SK-N-SH treated with all-trans-retinoic acid at 6 μM for 48 hours (cell line): ENCODE measurements around the gene ZNF664.

ENCODE experiments used
- ATAC-seq: fragments of 200-7000 bp; cut with Tn5 transposase; 3 replicates; pipeline ENCODE4 v1.9.1; 2020; ENCODE audit warnings: mild to moderate bottlenecking, moderate library complexity
- ARNTL ChIP-seq: fragments of 450-650 bp; formaldehyde crosslinking; IDR thresholded peaks from 2 replicates; pipeline ENCODE4 v1.5.0; 2020; ENCODE audit warnings: low read depth, mild to moderate bottlenecking, moderate library complexity, borderline replicate concordance
- BACH2 ChIP-seq: fragments of 250-450 bp; sonication (Bioruptor Pico); IDR thresholded peaks from 2 replicates; pipeline ENCODE4 v1.9.0; 2021; ENCODE audit warnings: mild to moderate bottlenecking, borderline replicate concordance
- ESRRG ChIP-seq: fragments of 250-450 bp; sonication (Bioruptor Pico); IDR thresholded peaks from 2 replicates; pipeline ENCODE4 v1.6.1; 2021; ENCODE audit warnings: mild to moderate bottlenecking
- GLIS3 ChIP-seq: fragments of 250-450 bp; sonication (Bioruptor Pico); IDR thresholded peaks from 2 replicates; pipeline ENCODE4 v1.5.0; 2020; ENCODE audit warnings: mild to moderate bottlenecking, moderate library complexity
- ISL1 ChIP-seq: fragments of 250-450 bp; sonication (Bioruptor Pico); IDR thresholded peaks from 2 replicates; pipeline ENCODE4 v2.1.2; 2022; ENCODE audit warnings: mild to moderate bottlenecking, moderate library complexity
- OSR1 ChIP-seq: fragments of 250-450 bp; sonication (Bioruptor Pico); IDR thresholded peaks from 2 replicates; pipeline ENCODE4 v1.8.0; 2022; ENCODE audit warnings: moderate library complexity, mild to moderate bottlenecking, inconsistent platforms
- PPARA ChIP-seq: fragments of 250-450 bp; sonication (Bioruptor Pico); IDR thresholded peaks from 2 replicates; pipeline ENCODE4 v1.5.0; 2020; ENCODE audit warnings: mild to moderate bottlenecking, borderline replicate concordance
- RARB ChIP-seq: fragments of 250-450 bp; sonication (Bioruptor Pico); IDR thresholded peaks from 2 replicates; pipeline ENCODE4 v1.8.0; 2021; ENCODE audit warnings: mild to moderate bottlenecking, moderate library complexity
- TCF4 ChIP-seq: fragments of 250-450 bp; sonication (Bioruptor Pico); IDR thresholded peaks from 2 replicates; pipeline ENCODE4 v1.8.0; 2021; ENCODE audit warnings: mild to moderate bottlenecking, moderate library complexity, borderline replicate concordance
- TOX ChIP-seq: fragments of 250-450 bp; sonication (Bioruptor Pico); IDR thresholded peaks from 2 replicates; pipeline ENCODE4 v1.8.0; 2021; ENCODE audit warnings: mild to moderate bottlenecking, moderate library complexity, borderline replicate concordance
- ZC3H10 ChIP-seq: fragments of 250-450 bp; sonication (Bioruptor Pico); IDR thresholded peaks from 2 replicates; pipeline ENCODE4 v1.5.1; 2021; ENCODE audit warnings: mild to moderate bottlenecking, moderate library complexity
- ZFP3 ChIP-seq: fragments of 250-450 bp; sonication (Bioruptor Pico); IDR thresholded peaks from 2 replicates; pipeline ENCODE4 v1.5.0; 2020; ENCODE audit warnings: mild to moderate bottlenecking, moderate library complexity
- ZFP30 ChIP-seq: fragments of 450-650 bp; formaldehyde crosslinking; IDR thresholded peaks from 2 replicates; pipeline ENCODE4 v1.5.0; 2022; ENCODE audit warnings: mild to moderate bottlenecking, moderate library complexity
- ZNF565 ChIP-seq: fragments of 450-650 bp; formaldehyde crosslinking; conservative IDR thresholded peaks from 2 replicates; pipeline ENCODE4 v1.5.0; 2020; ENCODE audit warnings: low read depth, mild to moderate bottlenecking, moderate library complexity
- ZNF70 ChIP-seq: fragments of 450-650 bp; formaldehyde crosslinking; IDR thresholded peaks from 2 replicates; pipeline ENCODE4 v1.5.0; 2020; ENCODE audit warnings: mild to moderate bottlenecking, moderate library complexity
- ZNF8 ChIP-seq: fragments of 450-650 bp; formaldehyde crosslinking; IDR thresholded peaks from 2 replicates; pipeline ENCODE4 v1.5.0; 2020; ENCODE audit warnings: mild to moderate bottlenecking, moderate library complexity
- TF ChIP-seq, protein P1 (sequence below): fragments of 250-450 bp; sonication (Bioruptor Pico); IDR thresholded peaks from 2 replicates; pipeline ENCODE4 v1.8.0; 2021; ENCODE audit warnings: low read depth, mild to moderate bottlenecking, moderate library complexity, borderline replicate concordance
- TF ChIP-seq, protein P2 (sequence below): fragments of 250-450 bp; sonication (Bioruptor Pico); IDR thresholded peaks from 2 replicates; pipeline ENCODE4 v1.5.0; 2020; ENCODE audit warnings: mild to moderate bottlenecking, moderate library complexity
- TF ChIP-seq, protein P3 (sequence below): fragments of 250-450 bp; sonication (Bioruptor Pico); IDR thresholded peaks from 2 replicates; pipeline ENCODE4 v1.5.1; 2021; ENCODE audit warnings: mild to moderate bottlenecking, moderate library complexity

ZNF664 gene

GRCh38 chr12:123951467-123951866 lies 21.5 kb upstream of the ZNF664 start:
- ATAC-seq: no peak
- TF ChIP-seq RARB (CRISPR knock-in tag) (no peak), OSR1 (no peak), ZC3H10 (CRISPR knock-in tag) (no peak), ZNF565 (CRISPR knock-in tag) (no peak), ESRRG (CRISPR knock-in tag) (no peak), GLIS3 (CRISPR knock-in tag) (no peak), TOX (no peak), ISL1 (no peak), BACH2 (CRISPR knock-in tag) (no peak), ARNTL (CRISPR knock-in tag) (no peak), ZNF70 (CRISPR knock-in tag) (no peak)
- TF ChIP-seq, protein P1, sequence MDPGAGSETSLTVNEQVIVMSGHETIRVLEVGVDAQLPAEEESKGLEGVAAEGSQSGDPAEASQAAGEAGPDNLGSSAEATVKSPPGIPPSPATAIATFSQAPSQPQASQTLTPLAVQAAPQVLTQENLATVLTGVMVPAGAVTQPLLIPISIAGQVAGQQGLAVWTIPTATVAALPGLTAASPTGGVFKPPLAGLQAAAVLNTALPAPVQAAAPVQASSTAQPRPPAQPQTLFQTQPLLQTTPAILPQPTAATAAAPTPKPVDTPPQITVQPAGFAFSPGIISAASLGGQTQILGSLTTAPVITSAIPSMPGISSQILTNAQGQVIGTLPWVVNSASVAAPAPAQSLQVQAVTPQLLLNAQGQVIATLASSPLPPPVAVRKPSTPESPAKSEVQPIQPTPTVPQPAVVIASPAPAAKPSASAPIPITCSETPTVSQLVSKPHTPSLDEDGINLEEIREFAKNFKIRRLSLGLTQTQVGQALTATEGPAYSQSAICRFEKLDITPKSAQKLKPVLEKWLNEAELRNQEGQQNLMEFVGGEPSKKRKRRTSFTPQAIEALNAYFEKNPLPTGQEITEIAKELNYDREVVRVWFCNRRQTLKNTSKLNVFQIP: no peak
- TF ChIP-seq, protein P2, sequence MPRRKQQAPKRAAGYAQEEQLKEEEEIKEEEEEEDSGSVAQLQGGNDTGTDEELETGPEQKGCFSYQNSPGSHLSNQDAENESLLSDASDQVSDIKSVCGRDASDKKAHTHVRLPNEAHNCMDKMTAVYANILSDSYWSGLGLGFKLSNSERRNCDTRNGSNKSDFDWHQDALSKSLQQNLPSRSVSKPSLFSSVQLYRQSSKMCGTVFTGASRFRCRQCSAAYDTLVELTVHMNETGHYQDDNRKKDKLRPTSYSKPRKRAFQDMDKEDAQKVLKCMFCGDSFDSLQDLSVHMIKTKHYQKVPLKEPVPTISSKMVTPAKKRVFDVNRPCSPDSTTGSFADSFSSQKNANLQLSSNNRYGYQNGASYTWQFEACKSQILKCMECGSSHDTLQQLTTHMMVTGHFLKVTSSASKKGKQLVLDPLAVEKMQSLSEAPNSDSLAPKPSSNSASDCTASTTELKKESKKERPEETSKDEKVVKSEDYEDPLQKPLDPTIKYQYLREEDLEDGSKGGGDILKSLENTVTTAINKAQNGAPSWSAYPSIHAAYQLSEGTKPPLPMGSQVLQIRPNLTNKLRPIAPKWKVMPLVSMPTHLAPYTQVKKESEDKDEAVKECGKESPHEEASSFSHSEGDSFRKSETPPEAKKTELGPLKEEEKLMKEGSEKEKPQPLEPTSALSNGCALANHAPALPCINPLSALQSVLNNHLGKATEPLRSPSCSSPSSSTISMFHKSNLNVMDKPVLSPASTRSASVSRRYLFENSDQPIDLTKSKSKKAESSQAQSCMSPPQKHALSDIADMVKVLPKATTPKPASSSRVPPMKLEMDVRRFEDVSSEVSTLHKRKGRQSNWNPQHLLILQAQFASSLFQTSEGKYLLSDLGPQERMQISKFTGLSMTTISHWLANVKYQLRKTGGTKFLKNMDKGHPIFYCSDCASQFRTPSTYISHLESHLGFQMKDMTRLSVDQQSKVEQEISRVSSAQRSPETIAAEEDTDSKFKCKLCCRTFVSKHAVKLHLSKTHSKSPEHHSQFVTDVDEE (CRISPR knock-in tag): no peak

GRCh38 chr12:123952037-123952436 lies 21.0 kb upstream of the ZNF664 start:
- TF ChIP-seq BACH2 (CRISPR knock-in tag) (no peak), ZNF70 (CRISPR knock-in tag) (no peak), ZNF8 (CRISPR knock-in tag) (no peak), ZFP3 (no peak), ISL1 (no peak)
- TF ChIP-seq, protein P3, sequence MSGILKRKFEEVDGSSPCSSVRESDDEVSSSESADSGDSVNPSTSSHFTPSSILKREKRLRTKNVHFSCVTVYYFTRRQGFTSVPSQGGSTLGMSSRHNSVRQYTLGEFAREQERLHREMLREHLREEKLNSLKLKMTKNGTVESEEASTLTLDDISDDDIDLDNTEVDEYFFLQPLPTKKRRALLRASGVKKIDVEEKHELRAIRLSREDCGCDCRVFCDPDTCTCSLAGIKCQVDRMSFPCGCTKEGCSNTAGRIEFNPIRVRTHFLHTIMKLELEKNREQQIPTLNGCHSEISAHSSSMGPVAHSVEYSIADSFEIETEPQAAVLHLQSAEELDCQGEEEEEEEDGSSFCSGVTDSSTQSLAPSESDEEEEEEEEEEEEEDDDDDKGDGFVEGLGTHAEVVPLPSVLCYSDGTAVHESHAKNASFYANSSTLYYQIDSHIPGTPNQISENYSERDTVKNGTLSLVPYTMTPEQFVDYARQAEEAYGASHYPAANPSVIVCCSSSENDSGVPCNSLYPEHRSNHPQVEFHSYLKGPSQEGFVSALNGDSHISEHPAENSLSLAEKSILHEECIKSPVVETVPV: no peak
- TF ChIP-seq, protein P2 (CRISPR knock-in tag): no peak
- TF ChIP-seq, all 23 proteins: peak for 0

DNA sequence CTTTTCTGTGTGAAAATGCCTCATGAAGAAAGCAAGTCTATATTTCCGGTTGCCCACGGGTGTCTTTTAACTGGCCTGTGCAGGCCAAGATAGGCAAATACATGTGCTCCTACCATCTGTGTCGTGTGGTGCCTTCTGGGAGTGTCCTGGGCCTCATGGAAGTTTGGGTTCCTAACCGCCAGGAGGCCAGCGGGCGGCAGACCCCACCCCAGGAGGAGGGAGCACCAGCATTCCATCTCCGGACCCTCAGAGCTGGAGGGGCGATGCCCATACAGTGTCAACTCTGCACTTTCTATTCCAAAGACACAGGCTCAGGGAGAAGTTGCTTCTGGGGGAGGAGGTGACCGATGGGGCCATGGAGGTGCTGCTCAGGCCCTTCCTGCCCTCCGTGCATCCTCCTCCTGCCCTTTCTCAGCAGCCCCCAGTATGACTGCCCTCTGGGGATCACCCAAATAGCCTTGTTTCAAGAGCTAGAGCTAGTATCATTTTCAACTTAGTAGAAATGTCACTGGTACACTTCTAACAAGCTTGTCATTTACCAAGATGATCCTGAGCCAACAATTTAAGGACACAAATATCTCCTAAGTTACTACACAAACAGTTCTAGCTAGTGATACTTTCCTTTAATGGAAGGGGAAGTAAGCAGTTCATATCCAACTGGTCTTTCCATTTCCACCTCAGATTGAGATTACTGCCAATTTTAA lies 18.2 kb upstream of the ZNF664 start:
- no peak for ATAC-seq
- TF ChIP-seq ZNF565 (CRISPR knock-in tag): no peak
- TF ChIP-seq, protein P2 (CRISPR knock-in tag): no peak
- TF ChIP-seq BACH2 (CRISPR knock-in tag): no peak
- no peak for TF ChIP-seq ZNF8 (CRISPR knock-in tag)
- TF ChIP-seq, protein P1: no peak
- TF ChIP-seq TCF4 (CRISPR knock-in tag): no peak
- no peak for TF ChIP-seq ZC3H10 (CRISPR knock-in tag)
- TF ChIP-seq ZFP3: no peak
- TF ChIP-seq ZFP30: no peak
- TF ChIP-seq, protein P3: no peak
- no peak for TF ChIP-seq GLIS3 (CRISPR knock-in tag)
- TF ChIP-seq OSR1: no peak
- no peak for TF ChIP-seq PPARA (CRISPR knock-in tag)
- TF ChIP-seq ZNF70 (CRISPR knock-in tag): no peak
- no peak for TF ChIP-seq ISL1

More at GRCh38 chr12:123952037-123952436, 21.0 kb upstream of the ZNF664 start:
- ATAC-seq: no peak
